ENCODE measurements around the gene RAC3.

Gene RAC3

DNA sequence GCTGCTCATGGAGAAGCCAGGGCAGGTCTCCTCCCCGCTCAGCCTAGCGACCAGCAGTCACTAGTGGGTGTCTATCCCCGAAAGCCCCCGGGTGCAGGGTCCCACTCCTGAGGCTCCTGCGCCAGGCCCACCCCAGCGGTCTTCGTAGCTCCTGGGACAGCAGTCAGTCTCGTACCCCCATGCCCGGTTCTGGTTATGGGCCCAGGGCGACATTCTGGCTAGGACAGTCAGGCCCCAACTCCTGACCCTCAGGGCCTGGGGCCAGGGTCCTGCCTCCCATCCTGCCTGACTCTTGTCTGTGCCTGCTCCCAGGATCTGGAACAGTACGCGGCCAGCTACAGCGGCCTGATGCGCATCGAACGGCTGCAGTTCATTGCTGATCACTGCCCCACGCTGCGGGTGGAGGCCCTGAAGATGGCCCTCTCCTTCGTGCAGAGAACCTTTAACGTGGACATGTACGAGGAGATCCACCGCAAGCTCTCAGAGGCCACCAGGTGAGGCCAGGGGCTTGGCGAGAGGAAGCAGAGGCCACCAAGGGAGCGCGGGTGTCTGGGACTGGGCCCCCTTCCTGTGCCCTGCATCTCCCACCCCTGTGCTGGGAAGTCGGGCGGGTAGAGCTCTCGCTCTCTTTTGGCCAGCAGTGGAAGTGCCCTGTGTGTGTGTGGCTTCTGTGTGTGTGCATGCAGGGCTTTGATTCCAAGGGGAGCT, 22.2 kb downstream of the RAC3 start:
- H3F3A ChIP-seq (ENCODE audit: insufficient read depth, low read length) = no peaks in the 10 kb centered on the region
- no peaks in the 10 kb centered on the region for H3K9me3 ChIP-seq (ENCODE audit: low read length)
- no peak overlapping the region for H3K9ac ChIP-seq (ENCODE audit: low read length)
- no peak for TF ChIP-seq EZH2 (IDR thresholded peaks at IDR 0.05; ENCODE audit: borderline replicate concordance, low read length)
- TF ChIP-seq, protein P1, sequence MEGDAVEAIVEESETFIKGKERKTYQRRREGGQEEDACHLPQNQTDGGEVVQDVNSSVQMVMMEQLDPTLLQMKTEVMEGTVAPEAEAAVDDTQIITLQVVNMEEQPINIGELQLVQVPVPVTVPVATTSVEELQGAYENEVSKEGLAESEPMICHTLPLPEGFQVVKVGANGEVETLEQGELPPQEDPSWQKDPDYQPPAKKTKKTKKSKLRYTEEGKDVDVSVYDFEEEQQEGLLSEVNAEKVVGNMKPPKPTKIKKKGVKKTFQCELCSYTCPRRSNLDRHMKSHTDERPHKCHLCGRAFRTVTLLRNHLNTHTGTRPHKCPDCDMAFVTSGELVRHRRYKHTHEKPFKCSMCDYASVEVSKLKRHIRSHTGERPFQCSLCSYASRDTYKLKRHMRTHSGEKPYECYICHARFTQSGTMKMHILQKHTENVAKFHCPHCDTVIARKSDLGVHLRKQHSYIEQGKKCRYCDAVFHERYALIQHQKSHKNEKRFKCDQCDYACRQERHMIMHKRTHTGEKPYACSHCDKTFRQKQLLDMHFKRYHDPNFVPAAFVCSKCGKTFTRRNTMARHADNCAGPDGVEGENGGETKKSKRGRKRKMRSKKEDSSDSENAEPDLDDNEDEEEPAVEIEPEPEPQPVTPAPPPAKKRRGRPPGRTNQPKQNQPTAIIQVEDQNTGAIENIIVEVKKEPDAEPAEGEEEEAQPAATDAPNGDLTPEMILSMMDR (IDR thresholded peaks at IDR 0.05; ENCODE audit: low read length) = no peak
- no peak overlapping the region for H3K27ac ChIP-seq (ENCODE audit: low read depth, low read length, poor library complexity, severe bottlenecking)
- H3K4me3 ChIP-seq (ENCODE audit: low read depth, low read length, poor library complexity, severe bottlenecking) = peak overlapping the region; percentile 100
- no peak overlapping the region for H2AFZ ChIP-seq (ENCODE audit: low read length)
- peaks cover 27% of the 10 kb centered on the region for H3K4me1 ChIP-seq (ENCODE audit: insufficient read depth, low read length, severe bottlenecking)
- no peak overlapping the region; the same call in 1 of the 2 replicates for H3K4me2 ChIP-seq (ENCODE audit: low read length)
- H3K79me2 ChIP-seq (ENCODE audit: insufficient read depth, low read length) = 0 out of 2 replicates have a peak, but pooled peaks cover 4% of the 10 kb centered on the region
- no peaks in the 10 kb centered on the region for H3K9me2 ChIP-seq (ENCODE audit: low read depth, low read length)
- no peaks in the 10 kb centered on the region for H4K20me1 ChIP-seq (ENCODE audit: insufficient read depth, low read length)
- H3K36me3 ChIP-seq (ENCODE audit: insufficient read depth, low read length) = peaks cover 54% of the 10 kb centered on the region
- H3K27me3 ChIP-seq (ENCODE audit: insufficient read depth, low read length) = no peaks in the 10 kb centered on the region

DNA sequence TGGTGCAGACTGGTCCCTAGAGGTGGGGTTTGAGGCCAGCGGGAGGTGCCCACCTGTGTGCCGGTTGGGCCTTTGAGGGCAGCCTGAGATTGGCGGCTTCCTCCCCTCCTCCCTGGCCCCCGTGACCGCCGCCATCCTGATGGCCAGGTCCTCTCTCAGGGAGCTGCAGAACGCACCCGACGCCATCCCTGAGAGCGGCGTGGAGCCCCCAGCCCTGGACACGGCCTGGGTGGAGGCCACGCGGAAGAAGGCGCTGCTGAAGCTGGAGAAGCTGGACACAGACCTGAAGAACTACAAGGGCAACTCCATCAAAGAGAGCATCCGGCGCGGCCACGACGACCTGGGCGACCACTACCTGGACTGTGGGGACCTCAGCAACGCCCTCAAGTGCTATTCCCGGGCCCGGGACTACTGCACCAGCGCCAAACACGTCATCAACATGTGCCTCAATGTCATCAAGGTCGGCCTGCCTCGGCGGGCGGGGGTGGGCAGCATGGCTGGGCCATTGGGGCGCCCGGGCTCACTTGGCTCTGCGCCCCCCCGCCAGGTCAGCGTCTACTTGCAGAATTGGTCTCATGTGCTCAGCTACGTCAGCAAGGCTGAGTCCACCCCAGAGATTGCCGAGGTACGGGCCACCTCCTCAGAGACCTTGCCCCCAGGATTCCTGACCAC, 23.0 kb downstream of the RAC3 start:
- H4K20me1 ChIP-seq (ENCODE audit: insufficient read depth, low read length) = no peaks in the 10 kb centered on the region
- H3K9ac ChIP-seq (ENCODE audit: low read length) = no peak overlapping the region
- H3K4me3 ChIP-seq (ENCODE audit: low read depth, low read length, poor library complexity, severe bottlenecking) = no peak overlapping the region
- peaks cover 61% of the 10 kb centered on the region for H3K36me3 ChIP-seq (ENCODE audit: insufficient read depth, low read length)
- H3K9me2 ChIP-seq (ENCODE audit: low read depth, low read length) = no peaks in the 10 kb centered on the region
- H3K27ac ChIP-seq (ENCODE audit: low read depth, low read length, poor library complexity, severe bottlenecking) = no peak overlapping the region
- no peaks in the 10 kb centered on the region for H3F3A ChIP-seq (ENCODE audit: insufficient read depth, low read length)
- no peaks in the 10 kb centered on the region for H3K9me3 ChIP-seq (ENCODE audit: low read length)
- H3K79me2 ChIP-seq (ENCODE audit: insufficient read depth, low read length) = 0 out of 2 replicates have a peak, but pooled peaks cover 4% of the 10 kb centered on the region
- no peak overlapping the region for H3K4me2 ChIP-seq (ENCODE audit: low read length)
- H2AFZ ChIP-seq (ENCODE audit: low read length) = no peak overlapping the region
- TF ChIP-seq, protein P1 (IDR thresholded peaks at IDR 0.05; ENCODE audit: low read length) = no peak
- TF ChIP-seq EZH2 (IDR thresholded peaks at IDR 0.05; ENCODE audit: borderline replicate concordance, low read length) = no peak
- H3K27me3 ChIP-seq (ENCODE audit: insufficient read depth, low read length) = no peaks in the 10 kb centered on the region
- peaks cover 27% of the 10 kb centered on the region for H3K4me1 ChIP-seq (ENCODE audit: insufficient read depth, low read length, severe bottlenecking)

DNA sequence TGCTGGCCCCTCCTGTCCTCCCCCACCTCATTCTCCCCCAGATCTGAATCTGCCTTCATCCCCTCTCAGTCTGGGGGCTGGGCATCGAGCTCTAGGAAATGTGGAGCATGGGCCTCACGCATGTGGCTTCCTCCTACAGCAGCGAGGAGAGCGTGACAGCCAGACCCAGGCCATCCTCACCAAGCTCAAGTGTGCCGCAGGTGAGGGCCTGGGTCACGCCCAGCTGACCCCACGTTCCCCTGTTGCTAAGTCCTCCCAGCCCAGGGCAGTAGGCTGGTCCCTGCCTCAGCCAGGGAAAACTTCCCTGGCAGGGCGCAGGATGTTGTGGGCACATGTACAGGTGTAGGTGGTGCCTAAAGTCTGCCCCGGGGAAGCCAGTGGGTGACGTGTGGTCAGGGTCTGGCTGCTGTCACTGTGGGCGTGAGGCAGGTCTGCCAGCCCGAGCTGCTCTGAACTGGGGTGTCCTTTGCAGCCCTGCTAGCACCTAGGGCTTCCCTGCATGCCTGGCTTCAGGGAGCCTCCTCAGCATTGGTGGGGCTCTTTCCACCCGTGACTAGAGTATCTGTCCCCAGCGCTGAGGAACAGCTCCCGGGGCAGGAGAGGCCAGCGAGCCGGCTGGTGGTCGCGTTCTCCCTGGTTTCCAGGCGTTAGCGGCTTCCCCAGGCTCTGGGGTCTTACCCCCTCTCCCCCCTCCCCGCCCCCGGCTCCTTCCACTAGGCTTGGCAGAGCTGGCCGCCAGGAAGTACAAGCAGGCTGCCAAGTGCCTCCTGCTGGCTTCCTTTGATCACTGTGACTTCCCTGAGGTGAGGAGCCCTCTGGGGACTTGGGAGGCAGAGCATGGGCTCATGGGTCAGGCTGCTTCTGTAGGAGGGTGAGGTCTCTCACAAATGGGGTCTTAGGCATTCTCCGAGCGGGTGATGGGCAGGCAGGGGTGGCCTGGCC, 23.8 kb downstream of the RAC3 start:
- no peak overlapping the region for H2AFZ ChIP-seq (ENCODE audit: low read length)
- no peaks in the 10 kb centered on the region for H4K20me1 ChIP-seq (ENCODE audit: insufficient read depth, low read length)
- no peak overlapping the region for H3K27ac ChIP-seq (ENCODE audit: low read depth, low read length, poor library complexity, severe bottlenecking)
- H3K4me3 ChIP-seq (ENCODE audit: low read depth, low read length, poor library complexity, severe bottlenecking) = no peak overlapping the region
- 0 out of 2 replicates have a peak, but pooled peaks cover 4% of the 10 kb centered on the region for H3K79me2 ChIP-seq (ENCODE audit: insufficient read depth, low read length)
- H3K4me2 ChIP-seq (ENCODE audit: low read length) = no peak overlapping the region
- no peaks in the 10 kb centered on the region for H3K9me3 ChIP-seq (ENCODE audit: low read length)
- peaks cover 26% of the 10 kb centered on the region for H3K4me1 ChIP-seq (ENCODE audit: insufficient read depth, low read length, severe bottlenecking)
- no peak overlapping the region for H3K9ac ChIP-seq (ENCODE audit: low read length)
- H3K27me3 ChIP-seq (ENCODE audit: insufficient read depth, low read length) = no peaks in the 10 kb centered on the region
- H3K9me2 ChIP-seq (ENCODE audit: low read depth, low read length) = no peaks in the 10 kb centered on the region
- peaks cover 69% of the 10 kb centered on the region for H3K36me3 ChIP-seq (ENCODE audit: insufficient read depth, low read length)
- no peak for TF ChIP-seq EZH2 (IDR thresholded peaks at IDR 0.05; ENCODE audit: borderline replicate concordance, low read length)
- TF ChIP-seq, protein P1 (IDR thresholded peaks at IDR 0.05; ENCODE audit: low read length) = no peak
- no peaks in the 10 kb centered on the region for H3F3A ChIP-seq (ENCODE audit: insufficient read depth, low read length)

Data from OCI-LY1 (cell line).